ENCODE data around the gene IKZF5. TPM values are rescaled to one million over a fixed set of nuclear protein-coding genes. Genes with fewer than 3 reads are reported as not detected.

IKZF5 gene
- total and polyA plus RNA-seq, 9 of the 15 experiments (the other 6 are each of a cell fraction or from before 2014, with no cell fraction given): 3.8 to 19.6 (median 12.4) TPM

- no peak for TF ChIP-seq RREB1 (CRISPR knock-in tag; IDR thresholded peaks at IDR 0.05)
- no peak for TF ChIP-seq ZNF780A (CRISPR knock-in tag; IDR thresholded peaks at IDR 0.05)
- TF ChIP-seq FOXA3 (CRISPR knock-in tag; conservative IDR thresholded peaks at IDR 0.05 in 1 of 2, IDR thresholded peaks at IDR 0.05 in 1 of 2): no peak
- TF ChIP-seq ZNF3 (CRISPR knock-in tag; IDR thresholded peaks at IDR 0.05): no peak
- TF ChIP-seq SAFB2 (IDR thresholded peaks at IDR 0.05; ENCODE audit: borderline replicate concordance, low read depth, low read length, severe bottlenecking): no peak
- no peak for TF ChIP-seq PCBP2 (IDR thresholded peaks at IDR 0.05; ENCODE audit: low read depth, low read length, poor library complexity, severe bottlenecking)
- TF ChIP-seq CBX1 (IDR thresholded peaks at IDR 0.05; ENCODE audit: low read depth): peak; percentile 62; the same call in 1 of the 2 replicates
- TF ChIP-seq TCF3 (CRISPR knock-in tag; IDR thresholded peaks at IDR 0.05): no peak
- TF ChIP-seq ZNF143 (CRISPR knock-in tag; IDR thresholded peaks at IDR 0.05): no peak
- TF ChIP-seq PHF8 (IDR thresholded peaks at IDR 0.05; ENCODE audit: borderline replicate concordance, low read length): peak; percentile 71; the same call in 1 of the 2 replicates
- TF ChIP-seq NCOA6 (IDR thresholded peaks at IDR 0.05): peak; percentile 76
- TF ChIP-seq HMG20A (CRISPR knock-in tag; conservative IDR thresholded peaks at IDR 0.05): no peak
- TF ChIP-seq ARID1B (IDR thresholded peaks at IDR 0.05): no peak
- peak; percentile 51 for TF ChIP-seq BHLHE40 (IDR thresholded peaks at IDR 0.05; ENCODE audit: low read length)
- TF ChIP-seq TAF9B (IDR thresholded peaks at IDR 0.05; ENCODE audit: partially characterized antibody): peak; percentile 75
- TF ChIP-seq CBX5 (IDR thresholded peaks at IDR 0.05; ENCODE audit: borderline replicate concordance, low read depth): no peak
- TF ChIP-seq PPARD (CRISPR knock-in tag; IDR thresholded peaks at IDR 0.05): no peak
- no peak for TF ChIP-seq ZNF740 (CRISPR knock-in tag; IDR thresholded peaks at IDR 0.05)
- no peak for TF ChIP-seq ZNF740 (tag; IDR thresholded peaks at IDR 0.05)
- TF ChIP-seq RB1 (IDR thresholded peaks at IDR 0.05; ENCODE audit: low read depth): no peak; the same call in none of the 2 replicates
- TF ChIP-seq ZBTB34 (CRISPR knock-in tag; IDR thresholded peaks at IDR 0.05): no peak
Observed at GRCh38 chr10:122953902-122954730, 54.5 kb downstream of the IKZF5 start, which contains the start of gene C10orf88 (continued).

Data from K562 (cell line).